ENCODE results near the gene RNF213.

GRCh38 chr17:80361495-80362220 is 101.0 kb downstream of the RNF213 start:
- TF ChIP-seq CTCF (IDR thresholded peaks at IDR 0.05) = no peak
- no peak for TF ChIP-seq EP300 (IDR thresholded peaks at IDR 0.05)
- TF ChIP-seq POLR2A (IDR thresholded peaks at IDR 0.05) = no peak
